Osteoblast (primary cell): ENCODE data around the gene DHRS4. TPM values are rescaled to one million over a fixed set of nuclear protein-coding genes. Genes with fewer than 3 reads are reported as not detected.

Experiments
- DNase-seq: peaks from one replicate; pipeline ENCODE4 v3.0.0; 2011; ENCODE audit warnings: low spot score, mixed read lengths; ENCODE audit not compliant: insufficient read length; ENCODE audit errors: missing footprints
- H2AFZ ChIP-seq: 2 replicates; pipeline ENCODE4 v1.6.0; 2011; ENCODE audit warnings: mild to moderate bottlenecking, low read length
- H3K27ac ChIP-seq: 2 replicates; pipeline ENCODE4 v1.5.1; 2011; ENCODE audit warnings: mild to moderate bottlenecking, low read depth, low read length, moderate library complexity
- H3K27me3 ChIP-seq: 2 replicates; pipeline ENCODE4 v1.6.0; 2012; ENCODE audit warnings: mild to moderate bottlenecking, control low read depth, inconsistent platforms, low read length, moderate library complexity; ENCODE audit not compliant: insufficient read depth
- H3K36me3 ChIP-seq: 2 replicates; pipeline ENCODE4 v1.5.1; 2011; ENCODE audit warnings: mild to moderate bottlenecking, low read length, control low read depth, moderate library complexity; ENCODE audit not compliant: insufficient read depth
- H3K4me1 ChIP-seq: 2 replicates; pipeline ENCODE4 v1.5.1; 2011; ENCODE audit warnings: mild to moderate bottlenecking, low read length, control low read depth, moderate library complexity; ENCODE audit not compliant: insufficient read depth
- H3K4me2 ChIP-seq: 2 replicates; pipeline ENCODE4 v1.6.0; 2011; ENCODE audit warnings: mild to moderate bottlenecking, low read length; ENCODE audit not compliant: insufficient read depth
- H3K4me3 ChIP-seq: fragments of 200-600 bp; sonication (generic); 3 replicates; pipeline ENCODE4 v1.5.1; 2012; ENCODE audit warnings: mild to moderate bottlenecking, low read length, inconsistent platforms; ENCODE audit not compliant: insufficient read depth
- H3K79me2 ChIP-seq: 2 replicates; pipeline ENCODE4 v1.6.0; 2012; ENCODE audit warnings: mild to moderate bottlenecking, low read length, control low read depth, inconsistent platforms; ENCODE audit not compliant: insufficient read depth
- H3K9me3 ChIP-seq: 2 replicates; pipeline ENCODE4 v1.5.1; 2011; ENCODE audit warnings: low read depth, low read length, control low read depth
- H4K20me1 ChIP-seq: 2 replicates; pipeline ENCODE4 v1.6.0; 2012; ENCODE audit warnings: mild to moderate bottlenecking, low read length, control low read depth; ENCODE audit not compliant: insufficient read depth
- CTCF ChIP-seq: IDR thresholded peaks from 2 replicates; pipeline ENCODE4 v1.5.1; 2011; ENCODE audit warnings: mild to moderate bottlenecking, low read depth, low read length, moderate library complexity; ENCODE audit errors: extremely low read depth
- total RNA-seq: library from RNA; depleted of rRNA; stranded (reverse); fragments of >200 nt; gene quantifications from 2 replicates; pipeline ENCODE4 v1.2.3, GENCODE V29; 2012

Gene DHRS4
- total RNA-seq, 1 donor = 31.5 TPM

GRCh38 chr14:23926543-23926942 lies 27.0 kb upstream of the DHRS4 start:
- H3K79me2 ChIP-seq = no peaks in the 10 kb centered on the region
- no peaks in the 10 kb centered on the region for H4K20me1 ChIP-seq
- peaks cover 10% of the 10 kb centered on the region for H3K4me1 ChIP-seq
- no peak for DNase-seq
- H3K9me3 ChIP-seq = no peaks in the 10 kb centered on the region
- no peak overlapping the region for H3K27ac ChIP-seq
- no peak overlapping the region for H3K4me3 ChIP-seq
- no peak for TF ChIP-seq CTCF
- H2AFZ ChIP-seq = no peak overlapping the region
- no peak overlapping the region for H3K4me2 ChIP-seq
- H3K36me3 ChIP-seq = no peaks in the 10 kb centered on the region
- H3K27me3 ChIP-seq = peaks cover 7% of the 10 kb centered on the region

GRCh38 chr14:23929136-23929535 lies 24.4 kb upstream of the DHRS4 start:
- Histone ChIP-seq H3K4me2 (no peak overlapping the region), H3K4me3 (no peak overlapping the region), H3K27me3 (peaks cover 7% of the 10 kb centered on the region), H3K9me3 (no peaks in the 10 kb centered on the region), H2AFZ (no peak overlapping the region), H3K27ac (no peak overlapping the region), H4K20me1 (no peaks in the 10 kb centered on the region), H3K36me3 (no peaks in the 10 kb centered on the region), H3K4me1 (peaks cover 10% of the 10 kb centered on the region), H3K79me2 (no peaks in the 10 kb centered on the region)
- no peak for DNase-seq
- no peak for TF ChIP-seq CTCF

- Histone ChIP-seq H3K79me2 (no peaks in the 10 kb centered on the region), H3K4me1 (peaks cover 10% of the 10 kb centered on the region), H3K9me3 (no peaks in the 10 kb centered on the region), H3K27ac (no peak overlapping the region), H3K27me3 (peaks cover 7% of the 10 kb centered on the region), H4K20me1 (no peaks in the 10 kb centered on the region), H2AFZ (no peak overlapping the region), H3K4me2 (no peak overlapping the region), H3K4me3 (no peak overlapping the region), H3K36me3 (no peaks in the 10 kb centered on the region)
- TF ChIP-seq CTCF = peak; percentile 93
- peak; percentile 92 for DNase-seq
Observed at GRCh38 chr14:23929822-23930294, 23.7 kb upstream of the DHRS4 start.

- no peak for TF ChIP-seq CTCF
- H3K27me3 ChIP-seq = peaks cover 7% of the 10 kb centered on the region
- H3K4me3 ChIP-seq = no peak overlapping the region
- H3K36me3 ChIP-seq = no peaks in the 10 kb centered on the region
- no peaks in the 10 kb centered on the region for H4K20me1 ChIP-seq
- H3K79me2 ChIP-seq = no peaks in the 10 kb centered on the region
- DNase-seq = peak; percentile 89
- no peak overlapping the region for H3K27ac ChIP-seq
- peaks cover 10% of the 10 kb centered on the region for H3K4me1 ChIP-seq
- H3K9me3 ChIP-seq = no peaks in the 10 kb centered on the region
- H2AFZ ChIP-seq = peak overlapping the region; percentile 30
- H3K4me2 ChIP-seq = no peak overlapping the region
Observed at GRCh38 chr14:23930742-23931141, 22.8 kb upstream of the DHRS4 start.
